ENCODE results near the gene CEP41. TPM values are rescaled to one million over a fixed set of nuclear protein-coding genes. Genes with fewer than 3 reads are reported as not detected.

The CEP41 gene
- total RNA-seq, 3 donors from 2014 or later = 5.9 to 8.9 (median 7.0) TPM

GRCh38 chr7:130396109-130396508 lies 44.7 kb downstream of the CEP41 start:
- DNase-seq (ENCODE audit: low spot score in 2 of 2) = no peak
- Histone ChIP-seq H3K27ac (no peak overlapping the region), H3K4me1 (peaks cover 0 to 8% of the 10 kb centered on the region in 2 donors), H3K27me3 (no peaks in the 10 kb centered on the region), H3K9me3 (no peaks in the 10 kb centered on the region), H3K4me3 (no peak overlapping the region), H3K36me3 (no peaks in the 10 kb centered on the region)
- intact Hi-C loops (cut with DNase I; ENCODE audit: low total_unique reads) = no loop called here
- TF ChIP-seq POLR2AphosphoS5 (IDR thresholded peaks at IDR 0.05) (no peak), CTCF (IDR thresholded peaks at IDR 0.05) (no peak), POLR2A (IDR thresholded peaks at IDR 0.05) (no peak)

- DNase-seq (ENCODE audit: low spot score in 2 of 2) = no peak
- H3K4me3 ChIP-seq = no peak overlapping the region
- no peak overlapping the region for H3K27ac ChIP-seq
- peaks cover 0 to 8% of the 10 kb centered on the region in 2 donors for H3K4me1 ChIP-seq
- H3K27me3 ChIP-seq = no peaks in the 10 kb centered on the region
- no peak for TF ChIP-seq CTCF (IDR thresholded peaks at IDR 0.05)
- TF ChIP-seq POLR2A (IDR thresholded peaks at IDR 0.05) = no peak
- TF ChIP-seq POLR2AphosphoS5 (IDR thresholded peaks at IDR 0.05) = no peak
- no peaks in the 10 kb centered on the region for H3K36me3 ChIP-seq
- H3K9me3 ChIP-seq = no peaks in the 10 kb centered on the region
- intact Hi-C loops (cut with DNase I; ENCODE audit: low total_unique reads) = no loop called here
Measured at GRCh38 chr7:130395421-130395820, 45.4 kb downstream of the CEP41 start.

- Histone ChIP-seq H3K27ac (no peak overlapping the region), H3K4me3 (no peak overlapping the region), H3K27me3 (no peaks in the 10 kb centered on the region), H3K4me1 (peaks cover 0 to under 1% of the 10 kb centered on the region in 2 donors), H3K9me3 (no peaks in the 10 kb centered on the region), H3K36me3 (no peaks in the 10 kb centered on the region)
- no peak for DNase-seq (ENCODE audit: low spot score in 2 of 2)
- TF ChIP-seq POLR2A (IDR thresholded peaks at IDR 0.05) (no peak), CTCF (IDR thresholded peaks at IDR 0.05) (no peak), POLR2AphosphoS5 (IDR thresholded peaks at IDR 0.05) (no peak)
- intact Hi-C loops (cut with DNase I; ENCODE audit: low total_unique reads) = no loop called here
Measured at GRCh38 chr7:130394421-130395195, 46.2 kb downstream of the CEP41 start.

- no peaks in the 10 kb centered on the region for H3K9me3 ChIP-seq
- no peaks in the 10 kb centered on the region for H3K27me3 ChIP-seq
- H3K36me3 ChIP-seq = no peaks in the 10 kb centered on the region
- no peak for TF ChIP-seq CTCF (IDR thresholded peaks at IDR 0.05)
- TF ChIP-seq POLR2AphosphoS5 (IDR thresholded peaks at IDR 0.05) = no peak
- TF ChIP-seq POLR2A (IDR thresholded peaks at IDR 0.05) = no peak
- no peak for DNase-seq (ENCODE audit: low spot score in 2 of 2)
- no peak overlapping the region for H3K27ac ChIP-seq
- intact Hi-C loops (cut with DNase I; ENCODE audit: low total_unique reads) = no loop called here
- no peak overlapping the region for H3K4me3 ChIP-seq
- H3K4me1 ChIP-seq = no peaks in the 10 kb centered on the region
Measured at GRCh38 chr7:130393841-130394411, 46.9 kb downstream of the CEP41 start.

- Histone ChIP-seq H3K9me3 (no peaks in the 10 kb centered on the region), H3K36me3 (no peaks in the 10 kb centered on the region), H3K27me3 (no peaks in the 10 kb centered on the region), H3K27ac (peak overlapping the region in 1 of 2 donors; percentile 34), H3K4me1 (no peaks in the 10 kb centered on the region), H3K4me3 (no peak overlapping the region)
- DNase-seq (ENCODE audit: low spot score in 2 of 2) = no peak
- intact Hi-C loops (cut with DNase I; ENCODE audit: low total_unique reads) = no loop called here
- TF ChIP-seq POLR2AphosphoS5 (IDR thresholded peaks at IDR 0.05) (no peak), POLR2A (IDR thresholded peaks at IDR 0.05) (no peak), CTCF (IDR thresholded peaks at IDR 0.05) (no peak)
Measured at GRCh38 chr7:130393101-130393561, 47.7 kb downstream of the CEP41 start.
